Gastroesophageal sphincter (tissue), 4 donors: ENCODE results near the gene S100Z. TPM values are rescaled to one million over a fixed set of nuclear protein-coding genes. Genes with fewer than 3 reads are reported as not detected.
"Not testable (repeated sequence)": the region's sequence is repeated elsewhere in the genome, so short reads cannot be mapped to it uniquely, and the experiment has no call there.

Source experiments
- ATAC-seq: fragments of 150-250 bp; one replicate; pipeline ENCODE4 v1.9.1; 2016; ENCODE audit warnings: mild to moderate bottlenecking, moderate library complexity
- H3K27ac ChIP-seq, 4 donors: fragments of 200-600 bp; sonication (generic) in 3 of 4; 1 replicate in 3 of 4; 2 replicates in 1 of 4; pipeline ENCODE4 v1.5.1; 2016 to 2019
- H3K27me3 ChIP-seq: fragments of 200-600 bp; sonication (generic); one replicate; pipeline ENCODE4 v1.5.1; 2019
- H3K36me3 ChIP-seq, 2 donors: fragments of 200-600 bp; sonication (generic); one replicate each; pipeline ENCODE4 v1.5.1; 2019; ENCODE audit warnings: control low read depth in 1 of 2
- H3K4me1 ChIP-seq, 3 donors: fragments of 200-600 bp; sonication (generic); 1 replicate in 2 of 3; 2 replicates in 1 of 3; pipeline ENCODE4 v1.5.1; 2016 to 2019; ENCODE audit warnings: control low read depth in 2 of 3
- H3K4me3 ChIP-seq, 2 donors: fragments of 200-600 bp; sonication (generic); one replicate each; pipeline ENCODE4 v1.5.1; 2019; ENCODE audit warnings: mild to moderate bottlenecking in 1 of 2, moderate library complexity in 1 of 2
- H3K9me3 ChIP-seq, 3 donors: fragments of 200-600 bp; sonication (generic); one replicate each; pipeline ENCODE4 v1.5.1; 2017 to 2019; ENCODE audit warnings: control low read depth in 2 of 3
- EP300 ChIP-seq: sonication (generic); formaldehyde crosslinking; IDR thresholded peaks from one replicate; pipeline ENCODE4 v1.6.1; 2017; ENCODE audit warnings: antibody characterized with exemption, mild to moderate bottlenecking
- POLR2A ChIP-seq, 2 donors: fragments of 450-650 bp; IDR thresholded peaks; one replicate each; pipeline ENCODE4 v1.6.1; 2017; ENCODE audit warnings: antibody characterized with exemption in 2 of 2, mild to moderate bottlenecking in 2 of 2, moderate library complexity in 1 of 2
- POLR2AphosphoS5 ChIP-seq: sonication (generic); formaldehyde crosslinking; IDR thresholded peaks from one replicate; pipeline ENCODE4 v1.6.1; 2017; ENCODE audit warnings: antibody characterized with exemption
- WGBS, 2 donors: methylation state at CpG; one replicate each; pipeline ENCODE4 v1.1.5; 2018; ENCODE audit warnings: low coverage in 1 of 2; 5-methylcytosine and 5-hydroxymethylcytosine counted together
- total RNA-seq, 4 donors: library from RNA; depleted of rRNA; stranded (reverse); fragments of >200 nt; gene quantifications; one replicate each; pipeline ENCODE4 v1.1.0, GENCODE V29; 2016
- TF ChIP-seq, protein P1 (sequence below), 4 experiments: fragments of 200-600 bp in 2 of 4; fragments of 450-650 bp in 2 of 4; sonication (generic) in 1 of 4; IDR thresholded peaks; one replicate each; pipeline ENCODE4 v1.5.1; 2017 to 2019; ENCODE audit warnings: antibody characterized with exemption in 4 of 4, mild to moderate bottlenecking in 2 of 4, moderate library complexity in 2 of 4

Gene S100Z
- total RNA-seq, 4 donors from 2014 or later: not detected

DNA sequence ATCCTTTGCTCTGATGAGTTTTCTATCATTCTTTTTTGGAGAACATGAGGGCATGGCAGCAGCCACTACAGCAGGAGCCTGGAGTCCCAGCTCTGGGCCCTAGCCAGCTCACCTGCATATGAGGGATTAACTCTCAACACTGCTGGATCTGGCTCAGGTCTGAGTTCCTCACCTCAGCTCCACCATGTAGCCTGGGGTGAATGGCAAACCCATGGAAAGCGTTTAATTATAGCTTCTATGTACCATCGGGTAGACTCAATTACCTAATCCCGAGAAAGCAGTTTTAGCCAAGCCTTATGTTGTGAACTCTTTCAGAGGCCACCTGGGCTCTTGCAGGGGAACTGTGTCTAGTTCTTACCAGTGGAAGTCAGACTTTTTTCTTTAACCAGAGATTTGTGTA lies 3.9 kb upstream of the S100Z start:
- TF ChIP-seq EP300 (no peak), POLR2A (IDR thresholded peaks at IDR 0.05) (no peak), POLR2AphosphoS5 (no peak)
- TF ChIP-seq, protein P1, sequence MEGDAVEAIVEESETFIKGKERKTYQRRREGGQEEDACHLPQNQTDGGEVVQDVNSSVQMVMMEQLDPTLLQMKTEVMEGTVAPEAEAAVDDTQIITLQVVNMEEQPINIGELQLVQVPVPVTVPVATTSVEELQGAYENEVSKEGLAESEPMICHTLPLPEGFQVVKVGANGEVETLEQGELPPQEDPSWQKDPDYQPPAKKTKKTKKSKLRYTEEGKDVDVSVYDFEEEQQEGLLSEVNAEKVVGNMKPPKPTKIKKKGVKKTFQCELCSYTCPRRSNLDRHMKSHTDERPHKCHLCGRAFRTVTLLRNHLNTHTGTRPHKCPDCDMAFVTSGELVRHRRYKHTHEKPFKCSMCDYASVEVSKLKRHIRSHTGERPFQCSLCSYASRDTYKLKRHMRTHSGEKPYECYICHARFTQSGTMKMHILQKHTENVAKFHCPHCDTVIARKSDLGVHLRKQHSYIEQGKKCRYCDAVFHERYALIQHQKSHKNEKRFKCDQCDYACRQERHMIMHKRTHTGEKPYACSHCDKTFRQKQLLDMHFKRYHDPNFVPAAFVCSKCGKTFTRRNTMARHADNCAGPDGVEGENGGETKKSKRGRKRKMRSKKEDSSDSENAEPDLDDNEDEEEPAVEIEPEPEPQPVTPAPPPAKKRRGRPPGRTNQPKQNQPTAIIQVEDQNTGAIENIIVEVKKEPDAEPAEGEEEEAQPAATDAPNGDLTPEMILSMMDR (IDR thresholded peaks at IDR 0.05): no peak
- no peak overlapping the region for H3K27ac ChIP-seq
- no peak for ATAC-seq

DNA sequence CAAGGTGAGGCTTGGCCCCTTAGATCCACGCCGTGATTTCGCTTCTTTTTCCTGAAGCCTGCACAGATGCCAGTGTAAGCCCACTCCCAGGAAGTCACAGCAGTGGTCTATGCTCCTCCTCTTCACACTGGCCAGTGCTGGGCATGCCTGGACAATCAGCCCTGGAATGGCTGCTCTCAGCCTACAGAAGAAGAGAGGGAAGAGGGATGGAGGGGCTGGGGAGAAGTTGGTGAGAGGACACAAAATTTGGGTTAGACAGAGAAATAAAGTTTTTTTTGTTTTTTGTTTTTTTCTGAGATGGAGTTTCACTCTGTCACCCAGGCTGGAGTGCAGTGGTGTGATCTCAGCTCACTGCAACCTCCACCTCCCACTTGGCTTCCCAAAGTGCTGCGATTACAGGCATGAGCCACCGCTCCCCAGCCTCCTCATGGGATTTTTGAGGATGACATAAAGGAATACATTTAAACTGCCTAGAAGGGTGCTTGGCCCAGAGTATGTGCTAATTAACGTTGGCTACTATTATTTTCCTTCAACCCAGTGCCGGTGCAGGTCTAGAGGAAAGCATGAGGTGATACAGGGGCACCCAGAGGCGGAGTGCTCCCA lies 830 bp downstream of the S100Z start:
- Histone ChIP-seq H3K27ac (no peak overlapping the region), H3K9me3 (no peaks in the 10 kb centered on the region), H3K27me3 (no peaks in the 10 kb centered on the region), H3K36me3 (no peaks in the 10 kb centered on the region), H3K4me3 (no peak overlapping the region), H3K4me1 (no peaks in the 10 kb centered on the region)
- ATAC-seq: no peak
- WGBS, 2 donors: 72% methylated on average over 8 of the region's 8 CpGs; no CpG with 5 or more reads in 1 of the 2 donors
- TF ChIP-seq POLR2AphosphoS5 (no peak), EP300 (no peak), POLR2A (IDR thresholded peaks at IDR 0.05) (no peak)
- TF ChIP-seq, protein P1 (IDR thresholded peaks at IDR 0.05): no peak

More for the DNA sequence above, 3.9 kb upstream of the S100Z start:
- Histone ChIP-seq H3K4me1 (no peaks in the 10 kb centered on the region), H3K36me3 (no peaks in the 10 kb centered on the region), H3K9me3 (no peaks in the 10 kb centered on the region), H3K4me3 (no peak overlapping the region), H3K27me3 (no peaks in the 10 kb centered on the region)
- 94% methylated on average over 3 of the region's 3 CpGs; no CpG with 5 or more reads in 1 of the 2 donors for WGBS, 2 donors

DNA sequence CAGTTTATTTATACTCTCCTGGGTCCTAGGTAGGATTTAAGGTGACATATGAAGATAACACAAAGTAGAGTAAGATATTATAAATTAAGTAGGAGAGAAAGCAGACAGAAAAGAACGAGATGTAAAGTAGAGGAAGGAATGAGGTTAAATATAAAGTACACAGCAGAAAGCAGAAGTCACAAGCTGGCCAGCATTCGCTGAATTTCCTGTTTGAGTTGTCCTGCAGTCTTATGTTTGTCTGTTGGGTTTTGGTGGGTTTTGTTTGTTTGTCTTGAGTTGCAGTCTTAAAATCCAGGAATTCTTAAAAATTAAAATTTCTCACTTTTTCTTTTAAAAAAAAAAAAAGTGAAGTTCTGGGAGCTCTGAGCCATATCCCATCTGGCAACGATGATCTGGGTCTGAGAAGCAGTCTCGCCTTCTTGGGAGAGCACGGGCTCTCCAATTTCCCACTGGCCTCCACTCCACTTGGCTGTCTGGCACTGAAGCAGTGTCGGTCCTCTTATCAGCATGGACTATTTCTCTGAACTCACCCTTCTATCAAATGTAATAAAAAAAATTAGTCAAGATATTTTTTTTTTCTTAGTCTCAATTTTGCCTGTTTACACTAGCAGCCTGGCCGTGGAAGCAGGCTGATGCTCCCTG lies 2.0 kb downstream of the S100Z start:
- no peak overlapping the region for H3K27ac ChIP-seq
- TF ChIP-seq POLR2AphosphoS5: no peak
- TF ChIP-seq POLR2A (IDR thresholded peaks at IDR 0.05): no peak
- TF ChIP-seq EP300: no peak
- TF ChIP-seq, protein P1 (IDR thresholded peaks at IDR 0.05): no peak
- H3K9me3 ChIP-seq: no peaks in the 10 kb centered on the region
- no peaks in the 10 kb centered on the region for H3K27me3 ChIP-seq
- H3K4me3 ChIP-seq: no peak overlapping the region
- 41 to 61% methylated on average over 7 of the region's 7 CpGs for WGBS, 2 donors
- H3K4me1 ChIP-seq: no peaks in the 10 kb centered on the region
- no peaks in the 10 kb centered on the region for H3K36me3 ChIP-seq
- ATAC-seq: no peak

DNA sequence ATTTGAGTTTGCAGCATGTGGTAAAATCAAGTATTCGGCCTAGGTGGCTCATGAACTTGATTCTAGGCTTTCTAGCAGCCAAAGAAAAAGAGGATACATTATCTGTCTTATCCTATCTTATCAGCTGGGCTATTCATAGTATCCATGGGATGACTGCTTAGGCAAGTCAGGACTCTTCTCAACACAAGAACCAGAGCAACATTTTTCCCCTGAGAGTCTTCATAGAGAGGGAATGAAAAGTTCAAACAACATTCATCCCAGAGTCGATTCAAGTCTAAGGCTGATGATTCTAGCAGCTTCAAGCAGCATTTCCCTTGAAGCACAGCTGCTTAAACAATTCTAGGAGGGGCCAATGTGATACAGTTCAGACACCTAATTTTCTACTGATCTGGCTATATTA lies 3.0 kb downstream of the S100Z start:
- 63 to 75% methylated on average over 2 of the region's 2 CpGs for WGBS, 2 donors
- H3K9me3 ChIP-seq: no peaks in the 10 kb centered on the region
- no peaks in the 10 kb centered on the region for H3K4me1 ChIP-seq
- no peak for ATAC-seq
- no peak overlapping the region for H3K4me3 ChIP-seq
- H3K27me3 ChIP-seq: no peaks in the 10 kb centered on the region
- no peak overlapping the region for H3K27ac ChIP-seq
- H3K36me3 ChIP-seq: no peaks in the 10 kb centered on the region
- TF ChIP-seq, protein P1 (IDR thresholded peaks at IDR 0.05): no peak
- TF ChIP-seq POLR2AphosphoS5 (no peak), POLR2A (IDR thresholded peaks at IDR 0.05) (no peak), EP300 (no peak)

DNA sequence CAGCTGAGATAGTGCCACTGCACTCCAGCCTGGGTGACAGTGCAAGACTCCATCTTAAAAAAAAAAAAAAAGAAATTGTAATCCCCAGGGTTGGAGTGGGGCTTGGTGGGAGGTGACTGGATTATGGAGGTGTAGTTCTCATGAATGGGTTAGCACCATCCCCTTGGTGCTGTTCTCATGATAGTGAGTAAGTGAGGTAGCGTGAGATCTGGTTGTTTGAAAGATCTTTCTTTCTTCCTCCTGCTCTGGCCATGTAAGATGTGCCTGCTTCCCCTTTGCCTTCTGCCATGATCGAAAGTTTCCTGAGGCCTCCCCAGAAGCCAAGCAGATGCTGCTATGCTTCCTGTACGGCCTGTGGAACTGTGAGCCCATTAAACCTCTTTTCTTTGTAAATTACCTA lies 3.9 kb downstream of the S100Z start:
- not testable (repeated sequence) for H3K27ac ChIP-seq, H3K9me3 ChIP-seq, ATAC-seq, H3K4me3 ChIP-seq, H3K4me1 ChIP-seq, H3K27me3 ChIP-seq, H3K36me3 ChIP-seq
- 92% methylated on average over 3 of the region's 3 CpGs; no CpG with 5 or more reads in 1 of the 2 donors for WGBS, 2 donors
